ENCODE results near the gene SH2D7. TPM values are rescaled to one million over a fixed set of nuclear protein-coding genes. Genes with fewer than 3 reads are reported as not detected.

The SH2D7 gene
- total RNA-seq, 2 experiments from 2014 or later, result 0.29 to 0.31 TPM

- DNase-seq, result no peak
- POLR2A ChIA-PET, result interaction anchor here (1.5 to 3.7 kb wide), 3 partner anchors 8 to 13 kb away, joined by 7 to 39 read pairs (median 20); no protein-coding TSS in a partner anchor
These were observed 32.1 kb upstream of the SH2D7 start for GRCh38 chr15:78060232-78060631.

GRCh38 chr15:78061963-78062427, 30.4 kb upstream of the SH2D7 start:
- Mint-ChIP-seq H3K9me3 (ENCODE audit: insufficient read depth) (no peaks in the 10 kb centered on the region), H3K4me3 (peak overlapping the region; percentile 69), H3K36me3 (ENCODE audit: low read depth) (peaks cover 21% of the 10 kb centered on the region), H3K27ac (peak overlapping the region; percentile 82), H3K4me1 (ENCODE audit: low read depth) (peaks cover 44% of the 10 kb centered on the region), H3K27me3 (ENCODE audit: low read depth) (no peaks in the 10 kb centered on the region)
- ChIA-PET POLR2A (interaction anchor here (0.6 to 3.7 kb wide), 5 partner anchors 10 to 44 kb away, joined by 3 to 39 read pairs (median 10); no protein-coding TSS in a partner anchor), CTCF (interaction anchor here (0.6 to 6.1 kb wide), 17 partner anchors 8 to 134 kb away, joined by 3 to 62 read pairs (median 5); partner anchors contain the start of gene CIB2)
- DNase-seq (peak; percentile 68), ATAC-seq (peak; percentile 86)

More at GRCh38 chr15:78060232-78060631, 32.1 kb upstream of the SH2D7 start:
- Mint-ChIP-seq H3K4me3 (no peak overlapping the region), H3K27ac (no peak overlapping the region), H3K36me3 (ENCODE audit: low read depth) (peaks cover 17% of the 10 kb centered on the region), H3K27me3 (ENCODE audit: low read depth) (no peaks in the 10 kb centered on the region), H3K9me3 (ENCODE audit: insufficient read depth) (no peaks in the 10 kb centered on the region), H3K4me1 (ENCODE audit: low read depth) (peaks cover 62% of the 10 kb centered on the region)
- CTCF ChIA-PET, result interaction anchor here (1.0 to 21.0 kb wide), 4 partner anchors 8 to 47 kb away, joined by 3 to 305 read pairs (median 44); partner anchors contain the start of gene TBC1D2B
- ATAC-seq, result no peak

GRCh38 chr15:78063217-78063616, 29.1 kb upstream of the SH2D7 start:
- no peak for ATAC-seq
- ChIA-PET CTCF (interaction anchor here (1.0 to 6.1 kb wide), 9 partner anchors 9 to 104 kb away, joined by 3 to 62 read pairs (median 8); no protein-coding TSS in a partner anchor), POLR2A (interaction anchor here (1.1 to 3.7 kb wide), 4 partner anchors 11 to 42 kb away, joined by 3 to 39 read pairs (median 11); no protein-coding TSS in a partner anchor)
- H3K4me3 Mint-ChIP-seq, result no peak overlapping the region
- no peak for DNase-seq
- H3K27me3 Mint-ChIP-seq (ENCODE audit: low read depth), result no peaks in the 10 kb centered on the region
- H3K27ac Mint-ChIP-seq, result peak overlapping the region; percentile 6
- no peaks in the 10 kb centered on the region for H3K9me3 Mint-ChIP-seq (ENCODE audit: insufficient read depth)
- H3K36me3 Mint-ChIP-seq (ENCODE audit: low read depth), result peaks cover 31% of the 10 kb centered on the region
- H3K4me1 Mint-ChIP-seq (ENCODE audit: low read depth), result peaks cover 32% of the 10 kb centered on the region

- ChIA-PET CTCF (interaction anchor here (2.1 to 6.1 kb wide), 2 partner anchors 12 to 105 kb away, joined by 6 to 62 read pairs; no protein-coding TSS in a partner anchor), POLR2A (interaction anchor here (2.5 kb wide), 2 partner anchors 16 to 29 kb away, joined by 10 to 12 read pairs; no protein-coding TSS in a partner anchor)
- ATAC-seq (no peak), DNase-seq (no peak)
- Mint-ChIP-seq H3K27me3 (ENCODE audit: low read depth) (no peaks in the 10 kb centered on the region), H3K4me3 (no peak overlapping the region), H3K36me3 (ENCODE audit: low read depth) (peaks cover 31% of the 10 kb centered on the region), H3K9me3 (ENCODE audit: insufficient read depth) (no peaks in the 10 kb centered on the region), H3K27ac (no peak overlapping the region), H3K4me1 (ENCODE audit: low read depth) (peaks cover 24% of the 10 kb centered on the region)
These were observed 28.4 kb upstream of the SH2D7 start for GRCh38 chr15:78063970-78064385.

- Mint-ChIP-seq H3K27ac (no peak overlapping the region), H3K4me3 (no peak overlapping the region), H3K4me1 (ENCODE audit: low read depth) (peaks cover 19% of the 10 kb centered on the region), H3K9me3 (ENCODE audit: insufficient read depth) (no peaks in the 10 kb centered on the region), H3K36me3 (ENCODE audit: low read depth) (peaks cover 31% of the 10 kb centered on the region), H3K27me3 (ENCODE audit: low read depth) (no peaks in the 10 kb centered on the region)
- DNase-seq (no peak), ATAC-seq (no peak)
- POLR2A ChIA-PET, result no interaction called here
- CTCF ChIA-PET, result no interaction called here
These were observed 27.8 kb upstream of the SH2D7 start for GRCh38 chr15:78064544-78064943.

- Mint-ChIP-seq H3K27ac (no peak overlapping the region), H3K9me3 (ENCODE audit: insufficient read depth) (no peaks in the 10 kb centered on the region), H3K4me1 (ENCODE audit: low read depth) (peaks cover 10% of the 10 kb centered on the region), H3K4me3 (no peak overlapping the region), H3K36me3 (ENCODE audit: low read depth) (peaks cover 36% of the 10 kb centered on the region), H3K27me3 (ENCODE audit: low read depth) (no peaks in the 10 kb centered on the region)
- peak; percentile 18 for ATAC-seq
- ChIA-PET CTCF (interaction anchor here (1.2 to 15.5 kb wide), 3 partner anchors 15 to 42 kb away, joined by 4 to 305 read pairs (median 103); no protein-coding TSS in a partner anchor), POLR2A (interaction anchor here (1.0 to 5.9 kb wide), 3 partner anchors 11 to 19 kb away, joined by 3 to 71 read pairs (median 5); no protein-coding TSS in a partner anchor)
- DNase-seq, result no peak
These were observed 27.0 kb upstream of the SH2D7 start for GRCh38 chr15:78065284-78065872.

GRCh38 chr15:78065973-78066946, 26.1 kb upstream of the SH2D7 start:
- H3K27ac Mint-ChIP-seq, result no peak overlapping the region
- POLR2A ChIA-PET, result interaction anchor here (1.0 to 5.9 kb wide), 4 partner anchors 10 to 19 kb away, joined by 3 to 71 read pairs (median 16); no protein-coding TSS in a partner anchor

GRCh38 chr15:78067328-78068228, 24.8 kb upstream of the SH2D7 start:
- ChIA-PET POLR2A (interaction anchor here (3.3 to 5.9 kb wide), 3 partner anchors 8 to 20 kb away, joined by 20 to 71 read pairs (median 27); no protein-coding TSS in a partner anchor), CTCF (interaction anchor here (1.1 to 15.5 kb wide), 10 partner anchors 17 to 128 kb away, joined by 3 to 305 read pairs (median 9); no protein-coding TSS in a partner anchor)
- Mint-ChIP-seq H3K9me3 (ENCODE audit: insufficient read depth) (no peaks in the 10 kb centered on the region), H3K4me3 (no peak overlapping the region), H3K27me3 (ENCODE audit: low read depth) (no peaks in the 10 kb centered on the region), H3K27ac (peak overlapping the region; percentile 95), H3K4me1 (ENCODE audit: low read depth) (peaks cover 16% of the 10 kb centered on the region), H3K36me3 (ENCODE audit: low read depth) (peaks cover 51% of the 10 kb centered on the region)
- ATAC-seq (no peak), DNase-seq (no peak)

More at GRCh38 chr15:78065973-78066946, 26.1 kb upstream of the SH2D7 start:
- no peaks in the 10 kb centered on the region for H3K27me3 Mint-ChIP-seq (ENCODE audit: low read depth)
- H3K4me3 Mint-ChIP-seq, result no peak overlapping the region
- H3K36me3 Mint-ChIP-seq (ENCODE audit: low read depth), result peaks cover 38% of the 10 kb centered on the region
- no peaks in the 10 kb centered on the region for H3K9me3 Mint-ChIP-seq (ENCODE audit: insufficient read depth)
- H3K4me1 Mint-ChIP-seq (ENCODE audit: low read depth), result peaks cover 11% of the 10 kb centered on the region
- no peak for ATAC-seq
- CTCF ChIA-PET, result interaction anchor here (1.2 to 15.5 kb wide), 5 partner anchors 16 to 129 kb away, joined by 3 to 305 read pairs (median 64); no protein-coding TSS in a partner anchor
- no peak for DNase-seq

GRCh38 chr15:78069052-78069414, 23.3 kb upstream of the SH2D7 start:
- Mint-ChIP-seq H3K9me3 (ENCODE audit: insufficient read depth) (no peaks in the 10 kb centered on the region), H3K4me3 (peak overlapping the region; percentile 70), H3K4me1 (ENCODE audit: low read depth) (peaks cover 29% of the 10 kb centered on the region), H3K27ac (peak overlapping the region; percentile 95), H3K36me3 (ENCODE audit: low read depth) (peaks cover 59% of the 10 kb centered on the region), H3K27me3 (ENCODE audit: low read depth) (no peaks in the 10 kb centered on the region)
- ATAC-seq (peak; percentile 16), DNase-seq (no peak)
- CTCF ChIA-PET, result interaction anchor here (1.0 to 15.5 kb wide), 14 partner anchors 9 to 171 kb away, joined by 3 to 305 read pairs (median 4); partner anchors contain the start of gene TBC1D2B
- POLR2A ChIA-PET, result interaction anchor here (1.5 to 5.9 kb wide), 5 partner anchors 9 to 34 kb away, joined by 5 to 71 read pairs (median 21); no protein-coding TSS in a partner anchor

GRCh38 chr15:78069462-78070029, 22.8 kb upstream of the SH2D7 start:
- peak; percentile 24 for ATAC-seq
- H3K36me3 Mint-ChIP-seq (ENCODE audit: low read depth), result peaks cover 64% of the 10 kb centered on the region

More at GRCh38 chr15:78069462-78070029, 22.8 kb upstream of the SH2D7 start:
- H3K27me3 Mint-ChIP-seq (ENCODE audit: low read depth), result no peaks in the 10 kb centered on the region
- CTCF ChIA-PET, result interaction anchor here (1.0 to 15.5 kb wide), 18 partner anchors 8 to 171 kb away, joined by 3 to 305 read pairs (median 5); no protein-coding TSS in a partner anchor
- no peaks in the 10 kb centered on the region for H3K9me3 Mint-ChIP-seq (ENCODE audit: insufficient read depth)
- H3K4me3 Mint-ChIP-seq, result peak overlapping the region; percentile 70
- H3K27ac Mint-ChIP-seq, result peak overlapping the region; percentile 95
- H3K4me1 Mint-ChIP-seq (ENCODE audit: low read depth), result peaks cover 34% of the 10 kb centered on the region
- DNase-seq, result no peak
- POLR2A ChIA-PET, result interaction anchor here (1.5 to 5.9 kb wide), 6 partner anchors 10 to 34 kb away, joined by 4 to 71 read pairs (median 20); no protein-coding TSS in a partner anchor
